HL-60 (cell line): Measurements from ENCODE around the gene EGFLAM.

Experiments used
- POLR2AphosphoS5 ChIP-seq: IDR thresholded peaks from 2 replicates; pipeline ENCODE4 v1.6.1; 2012; ENCODE audit warnings: low read depth
- TF ChIP-seq, protein P1 (sequence below): IDR thresholded peaks from one replicate; pipeline ENCODE4 v1.5.1; 2011; ENCODE audit warnings: low read length, control low read depth, inconsistent platforms; ENCODE audit not compliant: insufficient read depth

DNA sequence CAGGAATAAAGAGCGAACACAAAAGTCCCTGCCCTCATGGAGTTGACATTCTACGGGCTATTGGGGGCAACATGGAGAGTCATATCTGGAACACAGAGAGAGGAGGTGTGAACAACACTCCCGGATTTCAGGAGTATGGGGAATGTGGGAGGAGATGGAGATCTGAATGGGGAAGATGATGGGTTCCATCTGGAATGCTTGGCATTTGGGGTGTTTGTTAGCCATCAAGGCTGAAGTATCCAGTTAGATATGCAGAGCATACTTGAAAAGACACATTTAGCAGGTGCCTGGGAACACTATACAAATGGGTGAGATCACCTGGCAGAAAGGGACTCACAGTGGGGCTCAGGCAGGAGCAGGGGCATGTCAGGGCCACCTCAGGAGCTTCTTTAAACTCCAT lies 61.1 kb downstream of the EGFLAM start:
- TF ChIP-seq, protein P1, sequence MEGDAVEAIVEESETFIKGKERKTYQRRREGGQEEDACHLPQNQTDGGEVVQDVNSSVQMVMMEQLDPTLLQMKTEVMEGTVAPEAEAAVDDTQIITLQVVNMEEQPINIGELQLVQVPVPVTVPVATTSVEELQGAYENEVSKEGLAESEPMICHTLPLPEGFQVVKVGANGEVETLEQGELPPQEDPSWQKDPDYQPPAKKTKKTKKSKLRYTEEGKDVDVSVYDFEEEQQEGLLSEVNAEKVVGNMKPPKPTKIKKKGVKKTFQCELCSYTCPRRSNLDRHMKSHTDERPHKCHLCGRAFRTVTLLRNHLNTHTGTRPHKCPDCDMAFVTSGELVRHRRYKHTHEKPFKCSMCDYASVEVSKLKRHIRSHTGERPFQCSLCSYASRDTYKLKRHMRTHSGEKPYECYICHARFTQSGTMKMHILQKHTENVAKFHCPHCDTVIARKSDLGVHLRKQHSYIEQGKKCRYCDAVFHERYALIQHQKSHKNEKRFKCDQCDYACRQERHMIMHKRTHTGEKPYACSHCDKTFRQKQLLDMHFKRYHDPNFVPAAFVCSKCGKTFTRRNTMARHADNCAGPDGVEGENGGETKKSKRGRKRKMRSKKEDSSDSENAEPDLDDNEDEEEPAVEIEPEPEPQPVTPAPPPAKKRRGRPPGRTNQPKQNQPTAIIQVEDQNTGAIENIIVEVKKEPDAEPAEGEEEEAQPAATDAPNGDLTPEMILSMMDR = no peak
- TF ChIP-seq POLR2AphosphoS5 = no peak
